KMS-11 (cell line): ENCODE data around the gene LIMK1.
"Not testable (repeated sequence)": the region's sequence is repeated elsewhere in the genome, so short reads cannot be mapped to it uniquely, and the experiment has no call there.

Experiments used
- H2AFZ ChIP-seq: fragments of 200-600 bp; sonication (generic); 2 replicates; pipeline ENCODE4 v1.6.1; 2016; ENCODE audit warnings: antibody characterized with exemption, mixed run types, low read depth
- H3K27ac ChIP-seq: fragments of 200-600 bp; sonication (generic); 2 replicates; pipeline ENCODE4 v1.6.1; 2016; ENCODE audit warnings: mild to moderate bottlenecking, mixed run types
- H3K27me3 ChIP-seq: fragments of 200-600 bp; sonication (generic); 2 replicates; pipeline ENCODE4 v1.6.1; 2017; ENCODE audit warnings: mild to moderate bottlenecking, low read depth, mixed run types, moderate library complexity; ENCODE audit not compliant: insufficient read depth
- H3K36me3 ChIP-seq: fragments of 200-600 bp; sonication (generic); 2 replicates; pipeline ENCODE4 v1.6.1; 2017; ENCODE audit warnings: mild to moderate bottlenecking, mixed run types; ENCODE audit not compliant: insufficient read depth
- H3K4me1 ChIP-seq: fragments of 200-600 bp; sonication (generic); 2 replicates; pipeline ENCODE4 v1.6.1; 2016; ENCODE audit warnings: mild to moderate bottlenecking, low read depth, mixed run types; ENCODE audit not compliant: poor library complexity, severe bottlenecking
- H3K4me2 ChIP-seq: fragments of 200-600 bp; sonication (generic); 2 replicates; pipeline ENCODE4 v1.7.0; 2016; ENCODE audit warnings: mild to moderate bottlenecking, mixed run types
- H3K4me3 ChIP-seq: fragments of 200-600 bp; sonication (generic); IDR thresholded peaks from 2 replicates; pipeline ENCODE4 v1.6.1; 2017; ENCODE audit warnings: low read depth, low read length, mixed read lengths; ENCODE audit not compliant: insufficient read depth
- H3K79me2 ChIP-seq: fragments of 200-600 bp; sonication (generic); 2 replicates; pipeline ENCODE4 v1.6.1; 2016; ENCODE audit warnings: low read depth, mixed run types; ENCODE audit not compliant: insufficient read depth
- H3K9ac ChIP-seq: fragments of 200-600 bp; sonication (generic); 2 replicates; pipeline ENCODE4 v1.6.1; 2016; ENCODE audit warnings: mild to moderate bottlenecking, mixed run types
- H4K20me1 ChIP-seq: fragments of 200-600 bp; sonication (generic); 2 replicates; pipeline ENCODE4 v1.6.1; 2016; ENCODE audit warnings: mild to moderate bottlenecking, mixed run types; ENCODE audit not compliant: insufficient read depth
- TF ChIP-seq, protein P1 (sequence below): fragments of 200-600 bp; sonication (generic); conservative IDR thresholded peaks from 2 replicates; pipeline ENCODE4 v1.6.1; 2017; ENCODE audit warnings: low read depth, mild to moderate bottlenecking, antibody characterized with exemption, low read length, moderate library complexity, mixed read lengths

LIMK1 gene

DNA sequence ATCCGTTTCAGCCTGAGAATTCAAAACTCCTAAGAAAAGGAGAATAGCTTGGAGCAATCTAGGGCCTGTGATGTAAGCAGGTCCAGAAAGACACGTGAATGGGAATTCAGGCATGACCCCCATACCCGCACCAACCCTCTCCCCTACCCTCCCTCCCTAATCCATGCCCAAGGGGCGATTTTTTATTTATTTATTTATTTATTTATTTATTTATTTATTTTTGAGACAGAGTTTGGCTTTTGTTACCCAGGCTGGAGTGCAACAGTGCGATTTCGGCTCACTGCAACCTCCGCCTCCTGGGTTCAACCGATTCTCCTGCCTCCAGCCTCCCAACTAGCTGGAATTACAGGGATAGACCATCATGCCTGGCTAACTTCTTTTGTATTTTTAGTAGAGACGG, 74.0 kb downstream of the LIMK1 start:
- Histone ChIP-seq H3K36me3 (no peaks in the 10 kb centered on the region), H3K79me2 (no peaks in the 10 kb centered on the region), H3K9ac (no peak overlapping the region), H3K4me1 (no peaks in the 10 kb centered on the region), H3K27ac (no peak overlapping the region), H3K4me3 (no peak overlapping the region), H3K4me2 (no peak overlapping the region), H2AFZ (no peak overlapping the region), H3K27me3 (no peaks in the 10 kb centered on the region), H4K20me1 (no peaks in the 10 kb centered on the region)
- TF ChIP-seq, protein P1, sequence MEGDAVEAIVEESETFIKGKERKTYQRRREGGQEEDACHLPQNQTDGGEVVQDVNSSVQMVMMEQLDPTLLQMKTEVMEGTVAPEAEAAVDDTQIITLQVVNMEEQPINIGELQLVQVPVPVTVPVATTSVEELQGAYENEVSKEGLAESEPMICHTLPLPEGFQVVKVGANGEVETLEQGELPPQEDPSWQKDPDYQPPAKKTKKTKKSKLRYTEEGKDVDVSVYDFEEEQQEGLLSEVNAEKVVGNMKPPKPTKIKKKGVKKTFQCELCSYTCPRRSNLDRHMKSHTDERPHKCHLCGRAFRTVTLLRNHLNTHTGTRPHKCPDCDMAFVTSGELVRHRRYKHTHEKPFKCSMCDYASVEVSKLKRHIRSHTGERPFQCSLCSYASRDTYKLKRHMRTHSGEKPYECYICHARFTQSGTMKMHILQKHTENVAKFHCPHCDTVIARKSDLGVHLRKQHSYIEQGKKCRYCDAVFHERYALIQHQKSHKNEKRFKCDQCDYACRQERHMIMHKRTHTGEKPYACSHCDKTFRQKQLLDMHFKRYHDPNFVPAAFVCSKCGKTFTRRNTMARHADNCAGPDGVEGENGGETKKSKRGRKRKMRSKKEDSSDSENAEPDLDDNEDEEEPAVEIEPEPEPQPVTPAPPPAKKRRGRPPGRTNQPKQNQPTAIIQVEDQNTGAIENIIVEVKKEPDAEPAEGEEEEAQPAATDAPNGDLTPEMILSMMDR = no peak

DNA sequence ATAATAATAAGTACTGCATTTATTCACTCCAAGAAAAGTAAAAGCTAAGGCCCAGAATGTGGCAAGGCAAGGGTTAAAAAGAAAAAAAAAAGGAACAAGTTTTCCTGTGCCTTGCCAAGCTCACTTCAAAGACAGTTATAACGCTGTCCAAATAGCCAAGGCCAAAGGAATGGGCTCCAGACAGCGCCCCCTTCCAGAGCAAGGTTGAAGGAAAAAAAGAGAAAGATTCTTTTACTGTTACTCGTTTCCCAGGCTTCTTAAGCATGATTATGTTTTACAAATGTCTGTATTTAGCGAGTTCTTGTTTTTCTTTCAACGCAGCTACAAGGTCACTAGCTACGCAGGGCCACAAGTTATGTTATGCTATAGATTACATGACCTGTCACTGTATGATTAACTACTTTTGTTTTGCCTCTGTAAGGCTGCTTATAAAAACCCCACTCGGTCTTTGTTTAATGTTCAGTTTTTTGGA, 81.4 kb downstream of the LIMK1 start:
- no peaks in the 10 kb centered on the region for H4K20me1 ChIP-seq
- H3K4me3 ChIP-seq = no peak overlapping the region
- no peaks in the 10 kb centered on the region for H3K4me1 ChIP-seq
- no peak overlapping the region for H3K4me2 ChIP-seq
- TF ChIP-seq, protein P1 = 0 out of 2 replicates have a peak, but pooled peaks have one; percentile 23
- H3K79me2 ChIP-seq = no peaks in the 10 kb centered on the region
- H3K27ac ChIP-seq = no peak overlapping the region
- H3K27me3 ChIP-seq = no peaks in the 10 kb centered on the region
- H3K36me3 ChIP-seq = no peaks in the 10 kb centered on the region
- H2AFZ ChIP-seq = no peak overlapping the region
- no peak overlapping the region for H3K9ac ChIP-seq

DNA sequence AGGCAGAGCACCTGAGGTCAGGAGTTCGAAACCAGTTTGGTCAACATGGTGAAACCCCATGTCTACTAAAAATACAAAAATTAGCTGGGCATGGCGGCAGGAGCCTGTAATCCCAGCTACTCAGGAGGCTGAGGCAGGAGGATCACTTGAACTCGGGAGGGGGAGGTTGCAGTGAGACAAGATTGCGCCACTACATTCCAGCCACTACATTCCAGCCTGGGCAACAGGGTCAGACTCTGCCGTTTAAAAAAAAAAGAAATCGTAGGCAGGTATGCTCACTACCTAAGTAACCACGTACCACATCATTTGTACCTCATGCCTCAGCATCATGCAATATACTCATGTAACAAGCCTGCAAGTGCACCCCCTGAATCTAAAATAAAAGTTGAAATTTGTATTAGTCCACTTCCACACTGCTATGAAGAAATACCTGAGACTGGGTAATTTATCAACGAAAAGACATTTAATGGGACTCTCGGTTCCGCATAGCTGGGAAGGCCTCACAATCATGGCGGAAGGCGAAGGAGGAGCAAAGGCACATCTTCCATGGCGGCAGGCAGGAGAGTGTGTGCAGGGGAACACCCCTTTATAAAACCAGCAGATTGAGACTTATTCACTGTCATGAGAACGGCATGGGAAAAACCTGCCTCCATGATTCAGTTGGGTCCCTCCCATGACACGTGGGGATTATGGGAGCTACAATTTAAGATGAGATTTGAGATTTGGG, 82.4 kb downstream of the LIMK1 start:
- no peaks in the 10 kb centered on the region for H3K4me1 ChIP-seq
- H3K9ac ChIP-seq = no peak overlapping the region
- no peak overlapping the region for H3K4me2 ChIP-seq
- no peaks in the 10 kb centered on the region for H3K36me3 ChIP-seq
- H4K20me1 ChIP-seq = no peaks in the 10 kb centered on the region
- TF ChIP-seq, protein P1 = no peak
- no peak overlapping the region for H3K4me3 ChIP-seq
- no peak overlapping the region for H2AFZ ChIP-seq
- no peaks in the 10 kb centered on the region for H3K79me2 ChIP-seq
- no peaks in the 10 kb centered on the region for H3K27me3 ChIP-seq
- no peak overlapping the region for H3K27ac ChIP-seq

DNA sequence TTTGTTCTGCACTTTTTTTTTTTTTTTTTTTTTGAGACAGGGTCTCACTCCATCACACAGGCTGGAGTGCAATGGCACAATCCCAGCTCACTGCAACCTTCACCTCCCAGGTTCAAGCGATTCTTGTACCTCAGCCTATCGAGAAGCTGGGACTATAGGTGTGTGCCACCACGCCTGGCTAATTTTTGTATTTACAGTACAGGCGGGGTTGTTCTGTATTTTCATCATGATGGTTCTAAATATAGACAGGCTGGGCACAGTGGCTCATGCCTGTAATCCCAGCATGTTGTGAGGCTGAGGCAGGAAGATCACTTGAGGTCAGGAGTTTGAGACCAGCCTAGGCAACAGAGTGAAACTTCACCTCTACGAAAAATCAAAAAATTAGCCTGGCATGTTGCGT, 83.7 kb downstream of the LIMK1 start:
- not testable (repeated sequence) for H3K27me3 ChIP-seq, H3K79me2 ChIP-seq, H3K4me2 ChIP-seq, H2AFZ ChIP-seq, H3K9ac ChIP-seq, H3K27ac ChIP-seq, H3K36me3 ChIP-seq, H3K4me1 ChIP-seq, H4K20me1 ChIP-seq, H3K4me3 ChIP-seq
